GM12873 (cell line): ENCODE data around the gene ZNF354B.

Experiments
- TF ChIP-seq, protein P1 (sequence below): IDR thresholded peaks from 2 replicates; pipeline ENCODE4 v1.5.1; 2012; ENCODE audit warnings: low read depth, mild to moderate bottlenecking, moderate library complexity, low read length, control low read depth; ENCODE audit not compliant: insufficient read depth; ENCODE audit errors: missing control alignments

ZNF354B gene

DNA sequence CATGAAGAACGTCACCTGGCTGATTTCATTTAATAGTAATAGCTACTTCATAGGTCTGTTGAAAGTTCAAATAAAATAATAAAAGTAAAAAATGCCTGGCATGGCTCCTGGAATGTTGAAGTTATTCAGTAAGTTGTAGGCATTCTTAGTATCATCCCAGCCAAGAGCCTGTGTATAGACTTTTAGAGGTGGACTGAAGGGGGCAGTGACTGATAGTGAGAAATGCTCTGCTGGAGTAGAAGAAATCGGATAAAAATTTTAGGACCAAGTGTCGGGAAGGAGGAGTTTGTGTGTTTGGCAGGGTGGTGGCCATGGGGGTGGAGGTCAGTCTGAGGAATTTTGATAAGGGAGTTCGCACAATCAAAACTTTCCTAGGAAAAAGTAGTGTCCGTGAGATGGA lies 39.5 kb downstream of the ZNF354B start:
- TF ChIP-seq, protein P1, sequence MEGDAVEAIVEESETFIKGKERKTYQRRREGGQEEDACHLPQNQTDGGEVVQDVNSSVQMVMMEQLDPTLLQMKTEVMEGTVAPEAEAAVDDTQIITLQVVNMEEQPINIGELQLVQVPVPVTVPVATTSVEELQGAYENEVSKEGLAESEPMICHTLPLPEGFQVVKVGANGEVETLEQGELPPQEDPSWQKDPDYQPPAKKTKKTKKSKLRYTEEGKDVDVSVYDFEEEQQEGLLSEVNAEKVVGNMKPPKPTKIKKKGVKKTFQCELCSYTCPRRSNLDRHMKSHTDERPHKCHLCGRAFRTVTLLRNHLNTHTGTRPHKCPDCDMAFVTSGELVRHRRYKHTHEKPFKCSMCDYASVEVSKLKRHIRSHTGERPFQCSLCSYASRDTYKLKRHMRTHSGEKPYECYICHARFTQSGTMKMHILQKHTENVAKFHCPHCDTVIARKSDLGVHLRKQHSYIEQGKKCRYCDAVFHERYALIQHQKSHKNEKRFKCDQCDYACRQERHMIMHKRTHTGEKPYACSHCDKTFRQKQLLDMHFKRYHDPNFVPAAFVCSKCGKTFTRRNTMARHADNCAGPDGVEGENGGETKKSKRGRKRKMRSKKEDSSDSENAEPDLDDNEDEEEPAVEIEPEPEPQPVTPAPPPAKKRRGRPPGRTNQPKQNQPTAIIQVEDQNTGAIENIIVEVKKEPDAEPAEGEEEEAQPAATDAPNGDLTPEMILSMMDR: no peak

DNA sequence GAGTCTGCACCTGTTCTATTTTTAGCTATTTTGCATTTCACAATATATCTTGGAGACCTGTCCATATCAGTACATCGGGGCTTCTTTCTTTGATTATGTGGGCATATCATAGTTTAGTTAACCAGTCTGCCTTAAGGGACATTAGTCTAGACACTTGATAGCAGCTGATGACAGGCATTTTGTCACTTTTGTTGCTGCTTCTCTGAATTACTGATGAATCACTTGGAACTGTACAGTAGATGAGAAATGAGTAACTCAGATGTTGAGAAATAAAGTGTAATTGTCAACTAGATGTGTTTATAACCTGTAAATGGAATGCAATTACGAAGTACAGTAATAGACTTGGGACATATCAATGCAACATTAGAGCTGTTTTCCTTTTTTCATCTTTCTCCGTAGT lies 43.1 kb downstream of the ZNF354B start:
- TF ChIP-seq, protein P1: no peak

DNA sequence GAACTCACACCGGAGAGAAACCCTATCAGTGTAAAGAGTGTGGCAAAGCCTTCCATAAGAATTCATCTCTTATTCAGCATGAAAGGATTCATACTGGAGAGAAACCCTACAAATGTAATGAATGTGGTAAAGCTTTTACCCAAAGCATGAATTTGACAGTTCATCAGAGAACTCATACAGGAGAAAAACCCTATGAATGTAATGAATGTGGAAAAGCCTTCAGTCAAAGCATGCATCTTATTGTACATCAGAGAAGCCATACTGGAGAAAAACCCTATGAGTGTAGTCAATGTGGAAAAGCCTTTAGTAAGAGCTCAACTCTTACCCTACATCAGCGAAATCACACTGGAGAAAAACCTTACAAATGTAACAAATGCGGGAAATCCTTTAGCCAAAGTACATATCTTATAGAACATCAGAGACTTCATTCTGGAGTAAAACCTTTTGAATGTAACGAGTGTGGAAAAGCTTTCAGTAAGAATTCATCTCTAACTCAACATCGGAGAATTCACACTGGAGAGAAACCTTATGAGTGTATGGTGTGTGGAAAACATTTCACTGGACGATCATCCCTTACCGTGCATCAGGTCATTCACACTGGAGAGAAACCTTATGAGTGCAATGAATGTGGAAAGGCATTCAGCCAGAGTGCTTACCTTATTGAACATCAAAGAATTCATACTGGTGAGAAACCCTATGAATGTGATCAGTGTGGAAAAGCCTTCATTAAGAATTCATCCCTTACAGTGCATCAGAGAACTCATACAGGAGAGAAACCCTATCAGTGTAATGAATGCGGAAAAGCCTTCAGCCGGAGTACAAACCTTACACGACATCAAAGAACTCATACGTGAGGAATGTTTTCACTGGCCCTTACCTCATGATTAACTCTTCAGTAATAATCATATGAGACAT lies 72.3 kb downstream of the ZNF354B start:
- TF ChIP-seq, protein P1: no peak
